Pancreas (tissue), 10 donors: ENCODE measurements around the gene ST6GAL1. TPM values are rescaled to one million over a fixed set of nuclear protein-coding genes. Genes with fewer than 3 reads are reported as not detected.

Experiments used
- ATAC-seq, 4 donors: fragments of 200-7000 bp; cut with Tn5 transposase; one replicate each; pipeline versions ENCODE4 v1.8.0 to v1.9.1; 2020; ENCODE audit warnings: mild to moderate bottlenecking in 4 of 4, moderate library complexity in 4 of 4
- DNase-seq, 6 donors: peaks; one replicate each; pipeline ENCODE4 v3.0.0-alpha.2; 2020
- FAIRE-seq: peaks from 2 replicates; lab custom pipeline; 2012; peaks lifted over from hg19 to GRCh38; lab: Jason Lieb, UNC
- H3K27ac ChIP-seq, 4 donors: fragments of 200-600 bp; sonication (generic); 1 replicate in 3 of 4; 2 replicates in 1 of 4; pipeline versions ENCODE4 v1.5.0 to v1.8.0; 2020
- H3K27me3 ChIP-seq, 4 donors: fragments of 200-600 bp; one replicate each; pipeline ENCODE4 v1.8.0; 2021
- H3K36me3 ChIP-seq, 3 donors: fragments of 200-600 bp; sonication (generic) in 1 of 3; one replicate each; pipeline versions ENCODE4 v1.5.0 to v1.8.0; 2020 to 2021
- H3K4me1 ChIP-seq, 3 donors: fragments of 200-600 bp; one replicate each; pipeline ENCODE4 v1.8.0; 2021
- H3K4me3 ChIP-seq, 4 donors: fragments of 200-600 bp; sonication (generic) in 2 of 4; one replicate each; pipeline versions ENCODE4 v1.5.0 to v1.8.0; 2020 to 2021
- H3K9me3 ChIP-seq, 4 donors: fragments of 200-600 bp; one replicate each; pipeline ENCODE4 v1.8.0; 2021
- CTCF ChIP-seq, 4 donors: fragments of 200-600 bp; sonication (generic) in 3 of 4; IDR thresholded peaks; one replicate each; pipeline versions ENCODE4 v1.5.0 to v1.8.0; 2021; ENCODE audit warnings: antibody characterized with exemption in 4 of 4
- whole genome bisulfite sequencing, 2 donors: extraction: QIAGEN DNeasy Blood & Tissue Kit; methylation state at CpG; one replicate each; pipeline ENCODE4 v1.1.7; 2013; 5-methylcytosine and 5-hydroxymethylcytosine counted together
- intact Hi-C, 3 donors: fragments of 100-400 bp; cut with DNase I; formaldehyde crosslinking; loops; one replicate each; pipeline versions ENCODE4 v1.11.1 to v1.14.2; 2022
- polyA plus RNA-seq, 2 donors: library from polyadenylated mRNA; stranded (reverse); fragments of 200-250 nt; gene quantifications; one replicate each; pipeline ENCODE4 v1.2.3, GENCODE V29; 2013
- total RNA-seq, 6 donors: library from RNA; stranded (reverse); fragmentation: NEBNext Ultra II Directional in 4 of 6; extraction: Animal tissue kit (Norgen Biotek cat#: 25700) in 4 of 6; gene quantifications; one replicate each; pipeline versions ENCODE4 v1.2.1 to v1.2.4, GENCODE V29; 2021 to 2023
- donor health status: healthy with polysubstance abuse.
- donor health status: DM: no; HTN: no; CAD: no; lungs with moderate emphysema.
- donor health status: DM: no; HTN: no; CAD: no.
- donor health status: control.
- donor health status: control.
- donor health status: Bipolar disorder and iron deficiency.
- donor health status: DM: yes; HTN: yes; CAD: no.
- donor health status: DM: no; HTN: no; CAD: no.
- donor health status: DM: no; HTN: no; CAD: no.
- donor health status: DM: yes; HTN: yes; CAD: no.

The ST6GAL1 gene
- total and polyA plus RNA-seq, 8 donors = 4.8 to 36.6 (median 8.3) TPM

GRCh38 chr3:187084580-187084979 lies 154.3 kb downstream of the ST6GAL1 start:
- H3K27me3 ChIP-seq = no peaks in the 10 kb centered on the region
- no peak for FAIRE-seq

GRCh38 chr3:187085021-187085666 lies 154.8 kb downstream of the ST6GAL1 start:
- H3K27me3 ChIP-seq = no peaks in the 10 kb centered on the region
- intact Hi-C loops = no loop called here
- FAIRE-seq = no peak
- no peak for DNase-seq
- H3K4me1 ChIP-seq = no peaks in the 10 kb centered on the region
- TF ChIP-seq CTCF (IDR thresholded peaks at IDR 0.05) = no peak
- WGBS, 2 donors = 60 to 70% methylated on average over 5 of the region's 5 CpGs
- no peak overlapping the region for H3K4me3 ChIP-seq
- no peaks in the 10 kb centered on the region for H3K36me3 ChIP-seq
- no peaks in the 10 kb centered on the region for H3K9me3 ChIP-seq
- no peak for ATAC-seq
- no peak overlapping the region for H3K27ac ChIP-seq

More at GRCh38 chr3:187084580-187084979, 154.3 kb downstream of the ST6GAL1 start:
- ATAC-seq (no peak), DNase-seq (no peak)
- no peak overlapping the region for H3K27ac ChIP-seq
- no peak for TF ChIP-seq CTCF (IDR thresholded peaks at IDR 0.05)
- no peaks in the 10 kb centered on the region for H3K9me3 ChIP-seq
- H3K36me3 ChIP-seq = no peaks in the 10 kb centered on the region
- no peaks in the 10 kb centered on the region for H3K4me1 ChIP-seq
- intact Hi-C loops = no loop called here
- H3K4me3 ChIP-seq = no peak overlapping the region
- 38 to 52% methylated on average over 2 of the region's 2 CpGs for WGBS, 2 donors

GRCh38 chr3:187085933-187086332 lies 155.6 kb downstream of the ST6GAL1 start:
- H3K4me3 ChIP-seq = no peak overlapping the region
- DNase-seq (no peak), ATAC-seq (no peak), FAIRE-seq (no peak)
- no peaks in the 10 kb centered on the region for H3K4me1 ChIP-seq
- H3K27me3 ChIP-seq = no peaks in the 10 kb centered on the region
- no peak overlapping the region for H3K27ac ChIP-seq
- intact Hi-C loops = no loop called here
- no peaks in the 10 kb centered on the region for H3K36me3 ChIP-seq
- 84 to 93% methylated on average over 1 of the region's 1 CpG for WGBS, 2 donors
- no peaks in the 10 kb centered on the region for H3K9me3 ChIP-seq
- no peak for TF ChIP-seq CTCF (IDR thresholded peaks at IDR 0.05)

GRCh38 chr3:187086831-187087230 lies 156.5 kb downstream of the ST6GAL1 start:
- Histone ChIP-seq H3K4me3 (no peak overlapping the region), H3K27ac (no peak overlapping the region), H3K4me1 (no peaks in the 10 kb centered on the region), H3K9me3 (no peaks in the 10 kb centered on the region), H3K36me3 (no peaks in the 10 kb centered on the region), H3K27me3 (no peaks in the 10 kb centered on the region)
- no peak for ATAC-seq
- no peak for TF ChIP-seq CTCF (IDR thresholded peaks at IDR 0.05)
- intact Hi-C loops = no loop called here
- no peak for DNase-seq
- no peak for FAIRE-seq
- WGBS, 2 donors = 68 to 77% methylated on average over 3 of the region's 3 CpGs

- WGBS, 2 donors = 70 to 76% methylated on average over 1 of the region's 1 CpG
- Histone ChIP-seq H3K4me3 (no peak overlapping the region), H3K4me1 (no peaks in the 10 kb centered on the region), H3K9me3 (no peaks in the 10 kb centered on the region), H3K36me3 (no peaks in the 10 kb centered on the region), H3K27me3 (no peaks in the 10 kb centered on the region), H3K27ac (no peak overlapping the region)
- intact Hi-C loops = no loop called here
- no peak for ATAC-seq
- no peak for DNase-seq
- FAIRE-seq = no peak
- no peak for TF ChIP-seq CTCF (IDR thresholded peaks at IDR 0.05)
These were observed 158.4 kb downstream of the ST6GAL1 start for GRCh38 chr3:187088701-187089100.
